K562 (cell line): Measurements from ENCODE around the gene RPUSD2. TPM values are rescaled to one million over a fixed set of nuclear protein-coding genes. Genes with fewer than 3 reads are reported as not detected.

Experiments used
- ATAC-seq: fragments of 200-7000 bp; cut with Tn5 transposase; 3 replicates; pipeline ENCODE4 v1.9.1; 2020; ENCODE audit warnings: moderate library complexity
- BruUV-seq: library from RNA; stranded (reverse); fragments of 400-500 nt; replicated peaks from 2 replicates; lab custom pipeline; 2021; lab: Mats Ljungman, UMichigan
- CTCF ChIA-PET: fragments of 300-600 bp; formaldehyde crosslinking; extraction: SDS; loops from one replicate; lab custom pipeline; 2021; ENCODE audit warnings: low intra/inter-chr PET ratio; lab: Yijun Ruan, JAX
- POLR2A ChIA-PET: fragments of 300-600, 350-650 bp; sonication (Branson Sonifier 250); formaldehyde crosslinking; extraction: SDS; loops from one replicate; lab custom pipeline; 2021; ENCODE audit warnings: antibody characterized with exemption, inconsistent platforms; lab: Yijun Ruan, JAX
- DNase-seq, 4 experiments: peaks; one replicate each; pipeline versions ENCODE4 v3.0.0 to v3.0.0-alpha.2; 2011 to 2018; ENCODE audit warnings: low spot score in 3 of 4, mixed read lengths in 3 of 4; ENCODE audit errors: extremely low read depth in 1 of 4
- FAIRE-seq: peaks from 2 replicates; lab custom pipeline; 2011; peaks lifted over from hg19 to GRCh38; lab: Jason Lieb, UNC
- H2AFZ ChIP-seq: 2 replicates; pipeline ENCODE4 v1.6.0; 2011; ENCODE audit warnings: low read depth, low read length, control low read depth, inconsistent platforms
- H3K27ac ChIP-seq: fragments of 200-600 bp; 3 replicates; pipeline ENCODE4 v1.8.0; 2011; ENCODE audit warnings: low read depth, mild to moderate bottlenecking, control low read depth, inconsistent platforms, low read length, moderate library complexity, mixed read lengths; ENCODE audit errors: extremely low read depth
- H3K27me3 ChIP-seq, 2 experiments: fragments of 300-600 bp in 1 of 2; 2 replicates in 1 of 2; 3 replicates in 1 of 2; pipeline versions ENCODE4 v1.6.0 to v1.8.0; 2011; ENCODE audit warnings: inconsistent platforms in 2 of 2, low read length in 2 of 2, mild to moderate bottlenecking in 1 of 2, mixed read lengths in 1 of 2, moderate library complexity in 1 of 2; ENCODE audit not compliant: control insufficient read depth in 2 of 2, insufficient read depth in 2 of 2
- H3K36me3 ChIP-seq: fragments of 300-600 bp; 3 replicates; pipeline ENCODE4 v1.8.0; 2011; ENCODE audit warnings: mild to moderate bottlenecking, low read length, inconsistent platforms; ENCODE audit not compliant: control insufficient read depth, insufficient read depth
- H3K4me1 ChIP-seq, 2 experiments: fragments of 200-600 bp in 1 of 2; replicated peaks in 1 of 2; 2 replicates in 1 of 2; 3 replicates in 1 of 2; pipeline versions ENCODE4 v1.5.1 to v1.8.0; 2011; ENCODE audit warnings: inconsistent platforms in 2 of 2, low read length in 2 of 2, mild to moderate bottlenecking in 1 of 2, mixed read lengths in 1 of 2, moderate library complexity in 1 of 2; ENCODE audit not compliant: control insufficient read depth in 2 of 2, insufficient read depth in 2 of 2
- H3K4me2 ChIP-seq: 2 replicates; pipeline ENCODE4 v1.6.1; 2011; ENCODE audit warnings: low read length, control low read depth, inconsistent platforms, mixed read lengths; ENCODE audit not compliant: insufficient read depth
- H3K4me3 ChIP-seq: fragments of 200-600 bp; sonication (generic), shearing (Covaris generic); 2 replicates; pipeline ENCODE4 v1.5.1; 2016; ENCODE audit warnings: control low read depth, inconsistent platforms
- H3K79me2 ChIP-seq: fragments of 200-600 bp; 3 replicates; pipeline ENCODE4 v1.8.0; 2011; ENCODE audit warnings: low read length, inconsistent platforms; ENCODE audit not compliant: control insufficient read depth, insufficient read depth
- H3K9ac ChIP-seq, 2 experiments: 2 replicates each; pipeline versions ENCODE4 v1.6.0 to v1.6.1; 2011; ENCODE audit warnings: low read depth in 2 of 2, low read length in 2 of 2, control low read depth in 1 of 2, inconsistent platforms in 1 of 2, mild to moderate bottlenecking in 1 of 2, mixed read lengths in 1 of 2; ENCODE audit not compliant: insufficient read depth in 1 of 2
- H3K9me1 ChIP-seq: one replicate; pipeline ENCODE4 v1.6.0; 2011; ENCODE audit warnings: inconsistent platforms, mild to moderate bottlenecking, low read length, moderate library complexity; ENCODE audit not compliant: control insufficient read depth, insufficient read depth
- H3K9me3 ChIP-seq: replicated peaks from 2 replicates; pipeline ENCODE4 v1.5.1; 2011; ENCODE audit warnings: low read depth, low read length, inconsistent platforms; ENCODE audit not compliant: control insufficient read depth, insufficient read depth
- H4K20me1 ChIP-seq: replicated peaks from 2 replicates; pipeline ENCODE4 v1.6.1; 2011; ENCODE audit warnings: low read length, inconsistent platforms, mixed read lengths; ENCODE audit not compliant: control insufficient read depth, insufficient read depth
- CEBPG ChIP-seq, 3 experiments: fragments of 200-800 bp in 1 of 3; sonication (Bioruptor generic) in 1 of 3; sonication (generic) in 1 of 3; formaldehyde crosslinking in 1 of 3; IDR thresholded peaks in 2 of 3; conservative IDR thresholded peaks in 1 of 3; 2 replicates each; pipeline versions ENCODE4 v1.6.1 to v1.8.0; 2016 to 2022; ENCODE audit warnings: missing compliant biosample characterization in 2 of 3, missing genetic modification characterization in 2 of 3, mild to moderate bottlenecking in 1 of 3, missing genetic modification reagents in 1 of 3
- CTBP1 ChIP-seq: fragments of 450-650 bp; IDR thresholded peaks from 2 replicates; pipeline ENCODE4 v1.6.1; 2016; ENCODE audit warnings: borderline replicate concordance
- DACH1 ChIP-seq: fragments of 450-650 bp; IDR thresholded peaks from 2 replicates; pipeline ENCODE4 v1.6.1; 2018; ENCODE audit not compliant: partially characterized antibody
- HIVEP1 ChIP-seq: fragments of 250-450 bp; sonication (Bioruptor Pico); IDR thresholded peaks from 2 replicates; pipeline ENCODE4 v1.4.0; 2020; ENCODE audit warnings: mild to moderate bottlenecking
- POLR2A ChIP-seq: fragments of 450-650 bp; conservative IDR thresholded peaks from 2 replicates; pipeline ENCODE4 v1.6.1; 2016
- POU5F1 ChIP-seq: fragments of 150-350 bp; IDR thresholded peaks from 2 replicates; pipeline ENCODE4 v1.6.1; 2014; ENCODE audit warnings: borderline replicate concordance, low read length, low read depth, mild to moderate bottlenecking; ENCODE audit not compliant: partially characterized antibody
- RBM25 ChIP-seq: fragments of 200-400 bp; formaldehyde crosslinking; IDR thresholded peaks from 2 replicates; pipeline ENCODE4 v1.6.1; 2018; ENCODE audit warnings: low read length, low read depth, moderate library complexity; ENCODE audit not compliant: severe bottlenecking
- ZNF584 ChIP-seq: fragments of 200-800 bp; sonication (Bioruptor generic); IDR thresholded peaks from 2 replicates; pipeline ENCODE4 v1.6.1; 2016; ENCODE audit warnings: low read depth, mild to moderate bottlenecking, missing genetic modification characterization, missing compliant biosample characterization
- WGBS: fragments of 100-300 bp; shearing (Covaris generic); methylation state at CpG from one replicate; pipeline ENCODE4 v1.1.6; 2016; ENCODE audit warnings: low coverage, mixed read lengths; ENCODE audit not compliant: insufficient coverage; ENCODE audit errors: missing lambda C conversion rate; 5-methylcytosine and 5-hydroxymethylcytosine counted together
- in situ Hi-C: fragments of 300-500 bp; cut with MboI; formaldehyde crosslinking; loops from 4 replicates; pipeline ENCODE4 v1.15.0; 2018; ENCODE audit warnings: inconsistent platforms, mixed read lengths
- intact Hi-C: fragments of 100-400 bp; cut with micrococcal nuclease; formaldehyde crosslinking; loops from 2 replicates; pipeline ENCODE4 v1.14.2; 2022
- polyA plus RNA-seq, 8 experiments: library from polyadenylated mRNA; depleted of rRNA in 4 of 8; stranded (reverse) in 5 of 8; unstranded in 3 of 8; fragments of >200 nt; fragmentation: Nextera tagmentation in 2 of 8; fragmentation: Illumina TruSeq in 1 of 8; extraction: Ambion mirVana in 2 of 8; extraction: Trizol in 1 of 8; gene quantifications; 2 replicates each; pipeline versions ENCODE4 v1.2.1 to v1.2.3, GENCODE V29; 2011 to 2014; ENCODE audit warnings: inconsistent platforms in 1 of 8, missing spikeins in 1 of 8
- total RNA-seq, 7 experiments: library from RNA; depleted of rRNA in 6 of 7; stranded (reverse); fragments of >200 nt in 6 of 7; fragmentation: Illumina TruSeq in 2 of 7; extraction: Trizol in 2 of 7; gene quantifications; 2 replicates each; pipeline versions ENCODE4 v1.2.1 to v1.2.3, GENCODE V29; 2011 to 2021; ENCODE audit warnings: low replicate concordance in 1 of 7

The RPUSD2 gene
- total and polyA plus RNA-seq, 9 of the 15 experiments (the other 6 are each of a cell fraction or from before 2014, with no cell fraction given): 3.7 to 30.2 (median 14.3) TPM

GRCh38 chr15:40591389-40591788 is 22.3 kb downstream of the RPUSD2 start (continued):
- no peak for TF ChIP-seq ZNF584 (CRISPR knock-in tag)
- TF ChIP-seq CEBPG (CRISPR knock-in tag; IDR thresholded peaks at IDR 0.05): 0 out of 2 replicates have a peak, but pooled peaks have one; percentile 7
- TF ChIP-seq CEBPG (tag; conservative IDR thresholded peaks at IDR 0.05 in 1 of 2, IDR thresholded peaks at IDR 0.05 in 1 of 2): no peak
- peak; percentile 56; the same call in 1 of the 2 replicates for TF ChIP-seq CTBP1
- no peak for TF ChIP-seq POU5F1

- H3K9me3 ChIP-seq: no peaks in the 10 kb centered on the region
- H3K79me2 ChIP-seq: peaks cover 41% of the 10 kb centered on the region
- H3K27ac ChIP-seq: 0 out of 3 replicates have a peak overlapping the region, but pooled peaks have one; percentile 7
- H3K4me2 ChIP-seq: peak overlapping the region; percentile 28; the same call in 1 of the 2 replicates
- intact Hi-C loops (loop anchor here (5.0 to 10.0 kb wide), 3 partner anchors 99 to 302 kb away; partner anchors contain the start of genes C15orf62, GCHFR and VPS18), in situ Hi-C loops (no loop called here)
- POLR2A ChIA-PET: interaction anchor here (0.6 to 1.1 kb wide), 3 partner anchors 8 to 101 kb away, joined by 3 to 6 read pairs (median 3); partner anchors contain the start of genes RAD51 and RPUSD2
- H3K9me1 ChIP-seq: no peaks in the 10 kb centered on the region
- H3K27me3 ChIP-seq: no peaks in the 10 kb centered on the region
- peak; percentile 40 for TF ChIP-seq RBM25
- no peak for TF ChIP-seq POLR2A
- no peak for TF ChIP-seq HIVEP1 (CRISPR knock-in tag)
- TF ChIP-seq DACH1: peak; percentile 2
- peaks cover 13 to 16% of the 10 kb centered on the region in 2 experiments; a peak in 4 of 5 replicates for H3K4me1 ChIP-seq
- CTCF ChIA-PET: interaction anchor here (0.6 kb wide), 1 partner anchor 161 kb away, joined by 3 read pairs; no protein-coding TSS in a partner anchor
- peak overlapping the region; percentile 72 for H2AFZ ChIP-seq
- no peak for FAIRE-seq
- no peaks in the 10 kb centered on the region for H4K20me1 ChIP-seq
- peak in 2 of 4 experiments; percentile 33 to 40 for DNase-seq
- no peak overlapping the region for H3K4me3 ChIP-seq
- H3K36me3 ChIP-seq: peaks cover 7% of the 10 kb centered on the region; the same call in 1 of the 3 replicates
- 11% methylated on average over 2 of the region's 2 CpGs for WGBS
- peak overlapping the region in 1 of 2 experiments; percentile 32; a peak in 1 of 4 replicates for H3K9ac ChIP-seq
- ATAC-seq: no peak
- no TSS peak for BruUV-seq
Measured at GRCh38 chr15:40593165-40593564, 24.1 kb downstream of the RPUSD2 start.
